Activated naive CD4-positive, alpha-beta T cell treated with anti-CD3 and anti-CD28 coated beads, Interleukin-2, amount 50 U/mL, for 72 hours (primary cell): ENCODE data around the gene OMG. TPM values are rescaled to one million over a fixed set of nuclear protein-coding genes. Genes with fewer than 3 reads are reported as not detected.
"Not testable (repeated sequence)": the region's sequence is repeated elsewhere in the genome, so short reads cannot be mapped to it uniquely, and the experiment has no call there.

Experiments
- ATAC-seq, 2 donors: fragments of 150-1000 bp; cut with Tn5 transposase; 2 replicates each; pipeline ENCODE4 v1.10.0; 2021; ENCODE audit warnings: mild to moderate bottlenecking in 2 of 2, moderate library complexity in 2 of 2
- DNase-seq, 2 donors: peaks; one replicate each; pipeline ENCODE4 v3.0.0; 2021 to 2022; ENCODE audit warnings: low spot score in 2 of 2
- H3K27ac Mint-ChIP-seq, 2 donors: one replicate each; pipeline ENCODE4 v1.8.0; 2022; ENCODE audit warnings: mild to moderate bottlenecking in 2 of 2, mixed read lengths in 2 of 2
- H3K36me3 Mint-ChIP-seq, 2 donors: one replicate each; pipeline ENCODE4 v1.8.0; 2022; ENCODE audit warnings: mixed read lengths in 2 of 2
- H3K9me3 Mint-ChIP-seq, 2 donors: one replicate each; pipeline ENCODE4 v1.8.0; 2022; ENCODE audit warnings: mixed read lengths in 2 of 2
- total RNA-seq, 2 donors: library from RNA; stranded (reverse); gene quantifications; one replicate each; pipeline ENCODE4 v1.2.3, GENCODE V29; 2022

The OMG gene
- total RNA-seq, 2 donors from 2014 or later: 0.12 TPM; not detected in 1

- ATAC-seq: no peak
- Mint-ChIP-seq H3K27ac (no peak overlapping the region), H3K9me3 (no peaks in the 10 kb centered on the region)
Observed at GRCh38 chr17:31281061-31281460, 16.0 kb downstream of the OMG start.

GRCh38 chr17:31279401-31279800, 17.6 kb downstream of the OMG start:
- H3K9me3 Mint-ChIP-seq: no peaks in the 10 kb centered on the region
- ATAC-seq (no peak), DNase-seq (no peak)
- no peak overlapping the region for H3K27ac Mint-ChIP-seq
- peaks cover 0 to 7% of the 10 kb centered on the region in 2 donors for H3K36me3 Mint-ChIP-seq

More at GRCh38 chr17:31281061-31281460, 16.0 kb downstream of the OMG start:
- H3K36me3 Mint-ChIP-seq: peaks cover 0 to 7% of the 10 kb centered on the region in 2 donors
- DNase-seq: no peak

- peak overlapping the region in 1 of 2 donors; percentile 10 for H3K27ac Mint-ChIP-seq
- ATAC-seq (no peak), DNase-seq (no peak)
- no peaks in the 10 kb centered on the region for H3K9me3 Mint-ChIP-seq
- peaks cover 0 to 5% of the 10 kb centered on the region in 2 donors for H3K36me3 Mint-ChIP-seq
Observed at GRCh38 chr17:31275116-31275515, 21.9 kb downstream of the OMG start.

GRCh38 chr17:31274252-31274651, 22.8 kb downstream of the OMG start:
- DNase-seq (no peak), ATAC-seq (no peak)
- Mint-ChIP-seq H3K9me3 (no peaks in the 10 kb centered on the region), H3K36me3 (peaks cover 0 to 5% of the 10 kb centered on the region in 2 donors), H3K27ac (peak overlapping the region in 1 of 2 donors; percentile 10)

GRCh38 chr17:31273516-31273915, 23.5 kb downstream of the OMG start:
- DNase-seq (no peak), ATAC-seq (no peak)
- Mint-ChIP-seq H3K9me3 (no peaks in the 10 kb centered on the region), H3K36me3 (peaks cover 0 to 5% of the 10 kb centered on the region in 2 donors), H3K27ac (no peak overlapping the region)

- no peak overlapping the region for H3K27ac Mint-ChIP-seq
- peaks cover 0 to 5% of the 10 kb centered on the region in 2 donors for H3K36me3 Mint-ChIP-seq
- no peaks in the 10 kb centered on the region for H3K9me3 Mint-ChIP-seq
- ATAC-seq (no peak), DNase-seq (no peak)
Observed at GRCh38 chr17:31272803-31273202, 24.2 kb downstream of the OMG start.

- Mint-ChIP-seq H3K9me3 (no peaks in the 10 kb centered on the region), H3K36me3 (peaks cover 0 to 5% of the 10 kb centered on the region in 2 donors), H3K27ac (no peak overlapping the region)
- ATAC-seq (peak in 1 of 2 donors; percentile 43), DNase-seq (no peak)
Observed at GRCh38 chr17:31272236-31272635, 24.8 kb downstream of the OMG start.

- Mint-ChIP-seq H3K36me3 (peaks cover 0 to 13% of the 10 kb centered on the region in 2 donors), H3K9me3 (no peaks in the 10 kb centered on the region), H3K27ac (no peak overlapping the region)
- ATAC-seq: no peak
- DNase-seq: no peak
Observed at GRCh38 chr17:31269578-31269983, 27.5 kb downstream of the OMG start.

- H3K36me3 Mint-ChIP-seq: peaks cover 0 to 13% of the 10 kb centered on the region in 2 donors
- ATAC-seq (no peak), DNase-seq (no peak)
- no peaks in the 10 kb centered on the region for H3K9me3 Mint-ChIP-seq
- H3K27ac Mint-ChIP-seq: peak overlapping the region in 1 of 2 donors; percentile 5
Observed at GRCh38 chr17:31269036-31269577, 27.9 kb downstream of the OMG start.

- ATAC-seq (no peak), DNase-seq (no peak)
- Mint-ChIP-seq H3K36me3 (peaks cover 0 to 8% of the 10 kb centered on the region in 2 donors), H3K27ac (no peak overlapping the region), H3K9me3 (no peaks in the 10 kb centered on the region)
Observed at GRCh38 chr17:31266042-31266441, 31.0 kb downstream of the OMG start.

GRCh38 chr17:31262923-31263322, 34.1 kb downstream of the OMG start:
- H3K9me3 Mint-ChIP-seq, DNase-seq, H3K27ac Mint-ChIP-seq, ATAC-seq, H3K36me3 Mint-ChIP-seq: not testable (repeated sequence)

- H3K36me3 Mint-ChIP-seq: peaks cover 0 to 8% of the 10 kb centered on the region in 2 donors
- no peak for ATAC-seq
Observed at GRCh38 chr17:31261601-31262000, 35.4 kb downstream of the OMG start.

GRCh38 chr17:31260151-31260550, 36.9 kb downstream of the OMG start:
- H3K9me3 Mint-ChIP-seq: no peaks in the 10 kb centered on the region
- H3K27ac Mint-ChIP-seq: no peak overlapping the region
- DNase-seq (no peak), ATAC-seq (no peak)
- no peaks in the 10 kb centered on the region for H3K36me3 Mint-ChIP-seq

More at GRCh38 chr17:31261601-31262000, 35.4 kb downstream of the OMG start:
- Mint-ChIP-seq H3K9me3 (no peaks in the 10 kb centered on the region), H3K27ac (no peak overlapping the region)
- DNase-seq: no peak

GRCh38 chr17:31256936-31257335, 40.1 kb downstream of the OMG start:
- DNase-seq (no peak), ATAC-seq (no peak)
- Mint-ChIP-seq H3K9me3 (no peaks in the 10 kb centered on the region), H3K27ac (no peak overlapping the region), H3K36me3 (no peaks in the 10 kb centered on the region)

- no peaks in the 10 kb centered on the region for H3K9me3 Mint-ChIP-seq
- DNase-seq (no peak), ATAC-seq (no peak)
- no peaks in the 10 kb centered on the region for H3K36me3 Mint-ChIP-seq
- H3K27ac Mint-ChIP-seq: no peak overlapping the region
Observed at GRCh38 chr17:31254654-31255053, 42.4 kb downstream of the OMG start.

- ATAC-seq (no peak), DNase-seq (no peak)
- H3K36me3 Mint-ChIP-seq: no peaks in the 10 kb centered on the region
- no peaks in the 10 kb centered on the region for H3K9me3 Mint-ChIP-seq
- no peak overlapping the region for H3K27ac Mint-ChIP-seq
Observed at GRCh38 chr17:31252741-31253140, 44.3 kb downstream of the OMG start.

GRCh38 chr17:31251970-31252328, 45.1 kb downstream of the OMG start:
- no peaks in the 10 kb centered on the region for H3K36me3 Mint-ChIP-seq
- no peaks in the 10 kb centered on the region for H3K9me3 Mint-ChIP-seq
- ATAC-seq: no peak

GRCh38 chr17:31251105-31251969, 45.7 kb downstream of the OMG start:
- Mint-ChIP-seq H3K36me3 (no peaks in the 10 kb centered on the region), H3K9me3 (no peaks in the 10 kb centered on the region), H3K27ac (no peak overlapping the region)
- ATAC-seq (no peak), DNase-seq (no peak)

More at GRCh38 chr17:31251970-31252328, 45.1 kb downstream of the OMG start:
- DNase-seq: no peak
- H3K27ac Mint-ChIP-seq: no peak overlapping the region
